Stimulated activated CD8-positive, alpha-beta memory T cell treated with anti-CD3 and anti-CD28 coated beads, Interleukin-12 subunit alpha, Interleukin-12 subunit beta, amount 100 ng/mL, for 4 hours (primary cell): Measurements from ENCODE around the gene STK16.
"Not testable (repeated sequence)": the region's sequence is repeated elsewhere in the genome, so short reads cannot be mapped to it uniquely, and the experiment has no call there.

Experiments
- DNase-seq: peaks from one replicate; pipeline ENCODE4 v3.0.0-alpha.2; 2020; ENCODE audit warnings: low read depth

STK16 gene, protein sequence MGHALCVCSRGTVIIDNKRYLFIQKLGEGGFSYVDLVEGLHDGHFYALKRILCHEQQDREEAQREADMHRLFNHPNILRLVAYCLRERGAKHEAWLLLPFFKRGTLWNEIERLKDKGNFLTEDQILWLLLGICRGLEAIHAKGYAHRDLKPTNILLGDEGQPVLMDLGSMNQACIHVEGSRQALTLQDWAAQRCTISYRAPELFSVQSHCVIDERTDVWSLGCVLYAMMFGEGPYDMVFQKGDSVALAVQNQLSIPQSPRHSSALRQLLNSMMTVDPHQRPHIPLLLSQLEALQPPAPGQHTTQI

DNA sequence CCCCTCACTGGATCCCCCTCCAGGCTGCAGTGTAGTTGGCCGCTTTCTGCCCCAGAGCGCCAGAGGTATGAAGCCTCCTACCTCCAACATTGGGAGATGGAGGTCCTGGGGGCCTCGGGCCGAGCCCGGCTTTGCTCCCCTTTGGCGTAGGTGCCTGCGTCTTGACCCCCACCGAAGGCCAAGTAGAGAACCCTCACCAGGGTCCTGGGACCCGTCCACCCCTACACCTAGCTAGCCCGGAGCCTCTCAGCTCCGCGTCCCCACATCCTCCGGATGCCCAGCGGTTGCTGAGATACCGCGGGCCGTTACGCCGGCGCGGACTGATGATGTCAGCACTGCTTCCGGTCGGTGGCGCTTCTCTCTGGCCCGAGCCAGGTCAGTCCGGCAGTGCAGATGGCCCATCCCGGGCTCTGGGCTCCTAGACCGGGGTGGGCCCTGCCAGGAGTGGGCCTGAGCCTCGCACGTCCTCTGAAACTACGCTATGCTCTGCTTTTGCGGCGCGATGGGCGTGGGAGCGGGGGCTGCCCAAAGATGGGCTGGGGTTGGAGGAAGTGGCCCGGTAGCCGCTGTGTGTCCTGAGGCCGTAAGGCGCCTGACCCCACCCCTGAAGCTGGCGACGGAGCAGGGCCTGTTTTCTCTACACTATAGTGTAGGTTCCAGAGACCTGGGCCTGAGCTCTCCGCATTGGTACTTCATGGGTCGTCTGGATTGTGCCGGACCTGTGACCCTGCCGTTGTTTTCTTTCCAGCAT is at the start of gene STK16, which contains the start of gene GLB1L:
Gene STK16, plus strand, starts transcription at position 332 of the 751 bp plus-strand sequence. CDS start 521 bp downstream, outside the sequence.
Gene GLB1L, minus strand, starts transcription at position 297 of the 751 bp plus-strand sequence. CDS start 1,871 bp downstream, outside the sequence.
- DNase-seq: peak; percentile 84

DNA sequence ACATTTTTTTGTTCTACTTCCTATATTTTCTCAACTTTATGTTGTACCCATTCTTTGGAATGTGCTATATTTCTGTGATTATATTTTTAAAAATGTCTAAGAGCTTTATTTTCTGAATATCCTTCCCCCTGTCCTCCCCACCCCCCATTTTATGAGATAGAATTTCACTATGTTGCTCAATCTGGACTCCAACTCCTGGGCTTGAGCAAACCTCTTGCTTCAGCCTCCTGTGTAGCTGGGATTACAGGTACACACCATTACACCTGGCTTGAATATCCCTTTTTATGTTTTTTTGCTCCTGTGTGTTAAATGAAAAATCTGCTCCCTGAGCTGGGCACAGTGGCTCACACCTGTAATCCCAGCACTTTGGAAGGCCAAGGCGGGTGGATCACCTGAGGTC is 47.9 kb upstream of the STK16 start:
- DNase-seq: no peak

DNA sequence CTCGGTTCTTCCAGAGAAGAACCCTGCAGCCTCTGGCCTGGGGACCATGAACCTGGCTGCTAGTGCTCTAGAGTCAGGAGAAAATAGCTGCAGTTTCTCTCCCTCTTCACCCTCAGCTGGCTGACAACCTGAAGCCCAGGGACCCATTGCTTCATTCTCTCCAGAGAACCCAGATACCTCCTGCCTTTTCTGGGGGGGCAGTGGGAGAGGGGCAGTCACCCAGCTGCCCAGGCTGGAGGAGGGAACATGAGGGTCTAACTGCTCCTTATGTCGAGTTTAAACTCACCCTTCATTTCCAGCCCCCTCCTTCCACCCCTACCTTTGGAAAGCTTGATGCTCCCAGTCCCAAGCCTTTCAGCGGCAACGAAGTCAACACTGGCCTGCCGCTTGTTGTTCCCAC is 46.3 kb upstream of the STK16 start:
- DNase-seq: no peak

DNA sequence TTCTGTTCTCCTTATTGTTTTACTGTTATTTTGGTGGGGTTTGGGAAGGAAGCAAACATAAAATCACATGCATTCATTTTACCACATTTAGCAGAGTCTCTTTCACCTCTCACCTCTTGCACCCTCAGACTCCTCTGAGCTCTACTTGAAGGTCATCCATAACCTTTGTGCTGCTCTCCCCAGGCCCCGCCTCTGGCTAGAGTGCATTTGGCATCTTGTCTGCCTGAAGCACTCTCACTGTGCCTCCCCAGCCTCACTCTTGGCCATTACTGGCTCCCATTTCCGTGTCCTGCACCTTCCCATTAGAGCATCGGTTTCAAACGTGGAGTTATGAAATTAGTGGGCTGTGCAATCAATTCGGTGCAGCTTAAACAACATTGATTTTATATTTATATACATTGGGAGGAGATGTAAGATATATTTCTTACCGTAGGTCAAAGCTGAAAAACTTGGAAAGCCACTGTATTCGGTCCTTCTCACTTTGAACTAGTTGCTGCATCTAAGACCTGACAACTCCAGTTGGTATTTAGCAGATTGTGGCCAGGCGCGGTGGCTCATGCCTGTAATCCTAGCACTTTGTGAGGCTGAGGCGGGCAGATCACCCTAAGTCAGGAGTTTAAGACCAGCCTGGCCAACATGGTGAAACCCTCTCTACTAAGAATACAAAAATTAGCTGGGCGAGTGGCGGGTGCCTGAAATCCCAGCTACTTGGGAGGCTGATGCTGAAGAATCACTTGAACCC is 45.6 kb upstream of the STK16 start:
- DNase-seq: no peak

DNA sequence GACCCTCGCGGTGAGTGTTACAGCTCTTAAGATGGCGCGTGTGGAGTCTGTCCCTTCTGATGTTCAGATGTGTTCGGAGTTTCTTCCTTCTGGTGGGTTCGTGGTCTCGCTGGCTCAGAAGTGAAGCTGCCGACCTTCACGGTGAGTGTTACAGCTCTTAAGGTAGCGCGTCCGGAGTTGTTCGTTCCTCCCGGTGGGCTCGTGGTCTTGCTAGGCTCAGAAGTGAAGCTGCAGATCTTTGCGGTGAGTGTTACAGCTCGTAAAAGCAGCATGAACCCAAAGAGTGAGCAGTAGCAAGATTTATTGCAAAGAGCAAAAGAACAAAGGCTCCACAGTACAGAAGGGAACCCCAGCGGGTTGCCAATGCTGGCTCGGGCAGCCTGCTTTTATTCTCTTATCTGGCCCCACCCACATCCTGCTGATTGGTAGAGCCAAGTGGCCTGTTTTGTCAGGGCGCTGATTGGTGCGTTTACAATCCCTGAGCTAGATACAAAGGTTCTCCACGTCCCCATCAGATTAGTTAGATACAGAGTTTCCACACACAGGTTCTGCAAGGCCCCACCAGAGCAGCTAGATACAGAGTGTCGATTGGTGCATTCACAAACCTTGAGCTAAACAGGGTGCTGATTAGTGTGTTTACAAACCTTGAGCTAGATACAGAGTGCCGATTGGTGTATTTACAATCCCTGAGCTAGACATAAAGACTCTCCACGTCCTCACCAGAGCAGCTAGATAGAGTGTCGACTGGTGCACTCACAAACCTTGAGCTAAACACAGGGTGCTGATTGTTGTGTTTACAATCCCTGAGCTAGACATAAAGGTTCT is 44.6 kb upstream of the STK16 start:
- DNase-seq: not testable (repeated sequence)

DNA sequence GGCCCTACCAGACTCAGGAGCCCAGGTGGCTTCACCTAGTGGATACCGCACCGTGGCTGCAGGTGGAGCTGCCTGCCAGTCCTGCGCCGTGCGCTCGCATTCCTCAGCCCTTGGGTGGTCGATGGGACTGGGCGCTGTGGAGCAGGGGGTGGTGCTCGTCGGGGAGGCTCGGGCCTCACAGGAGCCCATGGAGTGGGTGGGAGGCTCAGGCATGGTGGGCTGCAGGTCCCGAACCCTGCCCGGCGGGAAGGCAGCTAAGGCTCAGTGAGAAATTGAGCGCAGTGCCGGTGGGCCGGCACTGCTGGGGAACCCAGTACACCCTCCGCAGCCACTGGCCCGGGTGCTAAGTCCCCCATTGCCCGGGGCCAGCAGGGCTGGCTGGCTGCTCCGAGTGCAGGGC is 43.9 kb upstream of the STK16 start:
- DNase-seq: not testable (repeated sequence)

DNA sequence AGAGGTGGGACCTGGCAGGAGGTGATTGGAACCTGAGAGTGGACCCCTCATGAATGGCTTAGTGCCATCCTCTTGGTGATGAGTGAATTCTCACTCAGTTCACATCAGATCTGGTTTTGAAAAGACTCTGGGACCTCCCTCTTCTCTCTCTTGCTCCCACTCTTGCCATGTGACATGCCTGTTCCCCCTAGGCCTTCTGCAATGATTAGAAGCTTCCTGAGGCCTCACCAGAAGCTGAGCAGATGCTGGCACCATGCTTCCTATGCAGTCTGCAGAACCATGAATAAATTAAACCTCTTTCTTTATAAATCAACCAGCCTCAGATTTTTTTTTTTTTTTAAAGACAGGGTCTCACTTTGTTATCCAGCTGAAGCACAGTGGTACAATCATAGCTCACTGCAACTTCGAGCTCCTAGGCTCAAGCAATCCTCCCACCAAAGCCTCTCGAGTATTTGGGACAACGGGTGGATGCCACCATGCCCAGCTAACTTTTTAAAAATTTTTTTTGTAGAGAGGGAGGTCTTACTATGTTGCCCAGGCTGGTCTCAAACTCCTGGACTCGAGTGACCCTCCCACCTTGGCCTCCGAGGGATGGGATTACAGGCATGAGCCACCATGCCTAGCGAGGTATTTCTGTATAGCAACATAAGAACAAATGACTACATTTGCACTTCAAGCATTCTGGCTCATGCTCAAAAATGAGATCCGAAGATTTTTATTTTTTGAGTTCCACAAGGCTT is 40.7 kb upstream of the STK16 start:
- DNase-seq: no peak

DNA sequence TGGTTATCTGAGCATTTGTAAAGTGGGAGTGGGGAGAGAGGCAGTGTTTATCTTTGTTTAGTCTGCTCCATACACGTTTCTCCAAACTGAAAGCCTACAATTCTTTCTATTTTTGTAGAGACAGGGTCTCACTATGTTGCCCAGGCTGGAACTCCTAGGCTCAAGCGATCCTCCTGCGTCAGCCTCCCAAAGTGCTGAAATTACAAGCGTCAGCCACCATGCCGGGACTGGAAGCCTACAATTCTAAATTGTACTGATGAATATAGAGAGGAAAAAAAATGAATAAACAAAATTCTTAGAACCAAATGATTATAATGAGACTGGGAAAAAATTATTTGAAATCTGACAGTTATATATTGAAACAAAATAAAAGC is 40.1 kb upstream of the STK16 start:
- DNase-seq: no peak

DNA sequence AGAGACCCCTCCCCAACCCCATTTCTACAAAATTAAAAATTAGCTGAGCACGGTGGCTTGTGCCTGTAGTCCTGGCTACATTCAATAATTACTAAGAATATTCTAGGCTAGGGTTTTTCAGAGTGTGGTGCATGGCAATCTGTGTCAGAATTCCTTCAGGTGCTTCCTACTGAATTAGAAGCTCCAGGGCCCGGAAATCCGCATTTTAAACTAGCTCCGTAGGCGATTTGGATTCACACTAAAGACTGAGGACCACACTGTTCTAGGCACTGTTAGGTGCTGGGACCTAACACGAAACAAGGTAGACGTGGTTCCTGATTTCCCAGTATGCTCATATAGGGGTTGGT is 39.3 kb upstream of the STK16 start:
- DNase-seq: no peak

DNA sequence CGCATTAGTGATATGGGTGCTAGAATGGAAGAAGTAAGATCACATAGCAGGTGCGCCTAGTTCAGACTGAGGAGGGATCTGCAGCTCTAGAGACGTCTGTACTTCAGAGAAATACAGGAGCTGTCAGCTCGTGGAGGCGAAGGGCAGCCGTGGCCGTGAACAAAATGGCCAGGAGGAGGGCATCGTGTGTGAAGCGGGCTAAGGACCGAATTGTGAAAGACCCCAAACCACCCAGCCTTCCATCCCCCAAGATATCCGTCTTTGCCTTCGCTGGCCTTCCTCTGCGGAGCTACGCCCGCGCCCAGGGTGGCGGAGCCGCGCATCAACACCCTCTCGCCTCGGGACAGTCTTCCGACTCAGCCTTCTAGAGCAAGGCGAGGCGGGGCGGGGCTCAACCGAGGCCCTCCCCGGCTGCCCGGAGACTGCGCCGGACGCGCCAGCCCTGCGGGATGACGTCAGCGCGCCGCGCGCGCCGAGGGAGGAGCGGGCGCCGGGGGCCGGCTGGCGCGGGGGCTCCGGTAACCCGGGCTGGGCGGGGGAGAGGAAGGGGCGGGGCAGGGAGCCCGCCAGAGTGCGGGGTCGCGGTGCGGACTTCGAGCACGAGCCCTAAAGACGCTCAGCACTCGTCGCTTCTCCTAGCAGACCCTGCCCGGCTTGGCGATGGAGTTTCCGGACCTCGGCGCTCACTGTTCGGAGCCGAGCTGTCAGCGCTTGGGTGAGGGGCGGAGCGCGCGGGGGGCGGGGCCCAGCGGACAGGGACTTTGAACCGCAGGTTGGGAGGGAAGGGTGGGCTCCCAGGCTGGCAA is 38.7 kb upstream of the STK16 start, which contains the start of gene ZFAND2B:
Gene ZFAND2B, plus strand, starts transcription at position 455 of the 806 bp plus-strand sequence. Its CDS starts 206 bp downstream, at position 661.
- DNase-seq: peak; percentile 94

DNA sequence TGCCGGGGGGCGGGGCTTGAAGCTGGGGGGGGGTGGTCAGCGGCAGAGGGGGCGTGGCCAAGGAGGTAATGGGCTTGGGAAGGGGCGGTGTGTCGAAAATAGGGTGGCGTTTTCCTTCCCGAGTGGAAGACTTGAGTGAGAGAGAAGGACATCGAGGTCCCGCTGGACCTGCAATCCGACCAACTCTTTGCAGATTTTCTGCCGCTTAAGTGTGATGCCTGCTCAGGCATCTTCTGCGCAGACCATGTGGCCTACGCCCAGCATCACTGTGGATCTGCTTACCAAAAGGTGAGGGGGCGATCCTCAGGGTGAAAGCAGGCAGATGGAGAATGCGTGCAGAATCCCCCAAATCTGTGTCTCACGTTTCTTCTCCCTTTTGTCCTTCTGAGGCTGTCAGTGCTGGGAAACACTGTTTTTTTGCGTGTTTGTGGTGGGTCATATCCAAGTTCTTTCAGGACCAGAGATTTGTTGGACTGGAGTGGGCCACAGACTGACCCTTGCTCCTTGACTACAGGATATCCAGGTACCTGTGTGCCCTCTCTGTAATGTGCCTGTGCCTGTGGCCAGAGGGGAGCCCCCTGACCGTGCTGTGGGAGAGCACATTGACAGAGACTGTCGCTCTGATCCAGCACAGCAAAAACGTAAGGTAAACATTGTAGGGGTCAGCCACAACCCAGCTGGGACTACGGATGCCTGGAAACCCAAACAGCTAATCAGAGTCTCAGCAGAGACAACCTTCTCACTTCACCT is 38.0 kb upstream of the STK16 start:
- no peak for DNase-seq

DNA sequence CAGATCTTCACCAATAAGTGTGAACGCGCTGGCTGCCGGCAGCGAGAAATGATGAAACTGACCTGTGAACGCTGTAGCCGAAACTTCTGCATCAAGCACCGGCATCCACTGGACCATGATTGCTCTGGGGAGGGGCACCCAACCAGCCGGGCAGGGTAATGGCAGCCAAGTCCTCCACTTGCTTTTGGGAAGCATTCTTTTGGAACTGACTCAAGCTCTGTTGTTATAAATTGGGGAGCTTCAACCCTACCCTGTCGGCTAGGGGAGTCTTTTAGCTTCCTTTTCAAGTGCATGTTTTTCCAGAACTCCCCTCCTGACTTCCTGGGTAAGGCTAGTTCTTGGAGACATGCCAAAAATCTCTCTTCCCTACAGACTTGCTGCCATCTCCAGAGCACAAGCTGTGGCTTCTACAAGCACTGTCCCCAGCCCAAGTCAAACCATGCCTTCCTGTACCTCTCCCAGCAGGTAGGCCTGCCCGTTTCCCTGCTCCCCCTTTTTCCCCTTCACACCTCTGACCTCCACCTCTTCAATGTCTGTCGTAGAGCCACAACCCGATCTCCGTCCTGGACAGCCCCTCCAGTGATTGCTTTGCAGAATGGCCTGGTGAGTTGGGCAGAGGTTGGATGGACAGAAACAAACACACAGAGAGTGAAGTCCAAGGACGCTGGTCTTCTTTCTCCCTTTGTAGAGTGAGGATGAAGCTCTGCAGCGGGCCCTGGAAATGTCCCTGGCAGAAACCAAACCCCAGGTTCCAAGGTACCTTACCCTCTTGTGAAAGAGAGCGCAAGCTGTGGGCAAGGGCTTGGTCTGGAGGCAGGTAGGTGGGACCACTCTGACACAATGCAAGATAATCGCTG is 37.2 kb upstream of the STK16 start:
- no peak for DNase-seq

DNA sequence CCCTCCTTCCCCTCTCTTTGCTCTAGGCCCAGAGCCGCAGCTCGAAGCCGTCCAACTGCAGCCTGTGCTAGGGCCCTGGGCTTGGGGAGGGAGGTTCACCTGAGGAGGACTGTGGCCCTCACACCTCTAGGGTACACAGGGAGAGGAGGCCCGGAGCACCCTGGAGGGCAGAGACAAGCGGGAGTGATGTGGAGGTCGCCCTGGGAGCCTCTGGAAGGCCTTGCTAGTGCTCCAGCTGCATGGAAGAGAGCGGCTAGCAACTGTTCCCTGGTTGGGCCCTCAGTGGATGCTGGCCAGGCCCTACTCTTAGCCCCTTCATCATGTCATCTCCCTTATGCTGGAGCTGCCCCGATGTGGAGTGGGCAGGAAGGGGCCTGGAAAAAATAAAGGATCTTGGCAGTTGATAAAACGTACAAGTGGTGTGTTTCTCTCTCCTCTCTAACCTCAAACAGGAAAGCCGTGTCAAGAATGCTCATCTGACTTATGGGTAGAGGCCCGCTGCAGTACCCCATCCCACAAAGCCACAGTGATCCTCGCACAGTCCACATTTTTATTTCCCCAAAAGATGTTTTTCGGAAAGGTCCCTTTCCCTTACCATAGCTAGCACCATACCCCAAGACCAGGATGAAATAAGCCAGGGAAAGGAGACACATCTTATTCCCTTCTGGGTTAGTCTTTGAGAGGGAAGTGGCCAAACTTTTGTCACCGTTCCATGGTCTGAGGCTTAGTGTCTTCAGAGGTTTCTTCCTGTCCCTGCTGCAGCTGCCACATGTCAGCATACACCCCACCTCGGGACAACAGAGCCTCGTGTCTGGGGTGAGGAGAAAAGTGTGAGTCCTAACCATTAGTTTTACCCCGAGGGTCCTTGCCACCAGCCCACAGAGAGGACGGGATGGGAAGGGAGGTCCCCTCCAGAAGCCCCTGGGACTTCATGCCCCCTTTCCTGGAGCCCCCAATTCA is 35.8 kb upstream of the STK16 start:
- DNase-seq: no peak

DNA sequence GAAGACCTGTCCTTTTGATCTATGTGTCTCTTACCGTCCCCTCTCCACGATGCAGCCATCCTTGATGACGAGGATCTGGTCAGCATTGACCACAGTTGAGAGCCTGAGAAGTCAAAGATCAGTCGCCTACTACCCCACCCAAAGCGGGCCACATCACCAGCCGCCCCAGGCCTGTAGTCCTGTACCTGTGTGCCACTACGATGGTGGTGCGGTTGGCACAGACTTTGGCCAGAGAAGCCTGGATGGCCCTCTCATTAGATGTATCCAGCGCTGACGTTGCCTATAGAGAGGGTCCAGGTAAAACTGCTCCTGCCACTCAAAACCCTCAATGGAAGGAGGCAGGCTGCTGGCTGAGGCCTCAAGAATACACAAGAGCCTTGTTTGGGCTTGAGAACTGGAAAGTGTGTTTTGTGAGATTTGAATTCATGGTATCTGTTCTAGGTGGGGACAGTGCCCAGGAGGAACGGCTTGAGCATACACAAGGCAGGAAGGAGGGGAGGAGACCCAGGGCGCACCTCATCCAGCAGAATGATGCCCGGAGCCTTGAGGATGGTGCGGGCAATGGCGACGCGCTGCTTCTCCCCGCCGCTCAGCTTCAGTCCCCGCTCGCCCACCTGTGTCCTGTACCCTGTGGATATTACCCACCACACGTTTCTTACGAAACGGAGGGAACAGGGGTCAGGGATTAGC is 34.9 kb upstream of the STK16 start:
- DNase-seq: no peak

DNA sequence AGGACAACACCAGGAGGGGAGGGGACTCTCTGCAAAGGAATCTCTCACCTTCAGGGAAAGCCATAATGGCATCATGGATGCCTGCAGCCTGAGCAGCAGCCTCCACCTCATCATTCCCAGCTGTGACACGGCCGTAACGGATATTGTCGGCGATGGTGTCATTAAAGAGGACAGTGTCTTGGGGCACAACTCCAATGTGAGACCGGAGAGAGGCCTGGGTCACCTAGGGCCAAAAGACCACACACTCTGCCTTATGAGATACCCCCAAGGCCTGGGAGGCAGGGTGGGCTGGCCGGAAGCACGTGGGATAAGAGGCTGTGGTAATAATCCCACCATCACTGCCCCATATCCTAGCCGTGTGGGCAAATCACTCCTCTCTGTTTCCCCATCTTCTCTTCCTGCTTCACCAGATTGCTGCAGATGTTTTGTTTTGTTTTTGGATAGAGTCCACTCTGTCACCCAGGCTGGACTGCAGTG is 34.4 kb upstream of the STK16 start:
- DNase-seq: no peak

DNA sequence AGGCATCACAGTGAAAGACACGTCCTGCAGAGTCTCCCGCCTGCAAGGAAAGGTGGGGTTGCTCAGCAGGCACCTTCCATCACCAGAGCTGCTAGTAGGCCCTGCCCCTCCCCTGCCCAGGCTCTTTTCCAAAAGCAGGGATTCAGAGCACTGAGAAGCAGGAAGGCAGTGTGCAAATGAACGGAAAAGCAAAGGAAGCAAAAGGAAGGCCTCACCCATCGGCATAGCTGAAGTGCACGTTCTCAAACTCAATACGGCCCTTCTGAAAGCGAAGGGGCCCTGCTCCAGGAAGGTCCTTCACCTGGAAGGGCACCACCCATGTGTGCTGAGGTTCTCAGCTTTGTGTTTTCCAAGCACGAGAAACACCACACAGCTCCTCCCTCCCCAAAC is 32.3 kb upstream of the STK16 start:
- DNase-seq: no peak
